OCI-LY1 (cell line): Measurements from ENCODE around the gene NPW.

Experiments used
- H2AFZ ChIP-seq: fragments of 200-600 bp; sonication (generic), shearing (Covaris generic); 2 replicates; pipeline ENCODE4 v1.6.0; 2014; ENCODE audit warnings: antibody characterized with exemption, mild to moderate bottlenecking, low read length
- H3F3A ChIP-seq: fragments of 200-600 bp; sonication (generic), shearing (Covaris generic); 2 replicates; pipeline ENCODE4 v1.6.0; 2014; ENCODE audit warnings: mild to moderate bottlenecking, antibody characterized with exemption, low read length, moderate library complexity; ENCODE audit not compliant: insufficient read depth
- H3K27ac ChIP-seq: fragments of 200-600 bp; sonication (generic); 2 replicates; pipeline ENCODE4 v1.5.1; 2014; ENCODE audit warnings: low read length, mixed run types, mild to moderate bottlenecking, low read depth; ENCODE audit not compliant: poor library complexity, severe bottlenecking
- H3K27me3 ChIP-seq: fragments of 200-600 bp; sonication (generic); 2 replicates; pipeline ENCODE4 v1.6.0; 2014; ENCODE audit warnings: antibody characterized with exemption, mild to moderate bottlenecking, low read length, moderate library complexity; ENCODE audit not compliant: insufficient read depth
- H3K36me3 ChIP-seq: fragments of 200-600 bp; sonication (generic); 2 replicates; pipeline ENCODE4 v1.6.1; 2014; ENCODE audit warnings: mild to moderate bottlenecking, antibody characterized with exemption, low read length, moderate library complexity, mixed read lengths; ENCODE audit not compliant: insufficient read depth
- H3K4me1 ChIP-seq: fragments of 200-600 bp; sonication (generic); 2 replicates; pipeline ENCODE4 v1.5.1; 2014; ENCODE audit warnings: mild to moderate bottlenecking, low read length, moderate library complexity; ENCODE audit not compliant: insufficient read depth, severe bottlenecking
- H3K4me2 ChIP-seq: fragments of 200-600 bp; sonication (generic), shearing (Covaris generic); 2 replicates; pipeline ENCODE4 v1.6.1; 2014; ENCODE audit warnings: low read length
- H3K4me3 ChIP-seq: fragments of 200-600 bp; sonication (generic); 2 replicates; pipeline ENCODE4 v1.5.1; 2014; ENCODE audit warnings: low read length, low read depth, mild to moderate bottlenecking, mixed read lengths; ENCODE audit not compliant: poor library complexity, severe bottlenecking
- H3K79me2 ChIP-seq: fragments of 200-600 bp; shearing (Covaris generic); 2 replicates; pipeline ENCODE4 v1.6.1; 2016; ENCODE audit warnings: mixed run types, low read length, mixed read lengths; ENCODE audit not compliant: insufficient read depth
- H3K9ac ChIP-seq: fragments of 200-600 bp; sonication (generic), shearing (Covaris generic); 2 replicates; pipeline ENCODE4 v1.6.1; 2014; ENCODE audit warnings: mild to moderate bottlenecking, low read length, mixed read lengths
- H3K9me2 ChIP-seq: fragments of 200-600 bp; sonication (generic), shearing (Covaris generic); 2 replicates; pipeline ENCODE4 v1.6.1; 2014; ENCODE audit warnings: low read depth, mild to moderate bottlenecking, low read length, mixed read lengths
- H3K9me3 ChIP-seq: fragments of 200-600 bp; shearing (Covaris generic); 2 replicates; pipeline ENCODE4 v1.6.1; 2014; ENCODE audit warnings: low read length, mixed read lengths
- H4K20me1 ChIP-seq: fragments of 200-600 bp; sonication (generic), shearing (Covaris generic); 2 replicates; pipeline ENCODE4 v1.6.0; 2016; ENCODE audit warnings: mild to moderate bottlenecking, low read length; ENCODE audit not compliant: insufficient read depth
- CTCF ChIP-seq: fragments of 200-600 bp; sonication (generic), shearing (Covaris generic); IDR thresholded peaks from 2 replicates; pipeline ENCODE4 v1.5.1; 2017; ENCODE audit warnings: mild to moderate bottlenecking, antibody characterized with exemption, low read length, moderate library complexity, mixed read lengths
- EZH2 ChIP-seq: fragments of 200-600 bp; sonication (generic), shearing (Covaris generic); IDR thresholded peaks from 2 replicates; pipeline ENCODE4 v1.8.0; 2017; ENCODE audit warnings: borderline replicate concordance, mixed run types, mild to moderate bottlenecking, antibody characterized with exemption, low read length, moderate library complexity, mixed read lengths

Gene NPW

GRCh38 chr16:2030036-2030435 lies 10.5 kb downstream of the NPW start:
- H3K9me3 ChIP-seq = no peaks in the 10 kb centered on the region
- H3K27me3 ChIP-seq = peaks cover 28% of the 10 kb centered on the region
- no peaks in the 10 kb centered on the region for H3F3A ChIP-seq
- H2AFZ ChIP-seq = no peak overlapping the region
- H3K4me3 ChIP-seq = no peak overlapping the region
- H3K4me2 ChIP-seq = no peak overlapping the region
- H3K27ac ChIP-seq = no peak overlapping the region
- H4K20me1 ChIP-seq = no peaks in the 10 kb centered on the region
- no peaks in the 10 kb centered on the region for H3K9me2 ChIP-seq
- no peaks in the 10 kb centered on the region for H3K36me3 ChIP-seq
- no peak for TF ChIP-seq EZH2
- no peak for TF ChIP-seq CTCF
- H3K79me2 ChIP-seq = no peaks in the 10 kb centered on the region
- H3K9ac ChIP-seq = no peak overlapping the region
- peaks cover 4% of the 10 kb centered on the region for H3K4me1 ChIP-seq

GRCh38 chr16:2031081-2031577 lies 11.5 kb downstream of the NPW start:
- Histone ChIP-seq H3F3A (no peaks in the 10 kb centered on the region), H3K9me3 (no peaks in the 10 kb centered on the region), H3K27ac (no peak overlapping the region), H3K4me1 (peaks cover 4% of the 10 kb centered on the region), H4K20me1 (no peaks in the 10 kb centered on the region), H3K36me3 (no peaks in the 10 kb centered on the region), H3K4me3 (no peak overlapping the region), H3K79me2 (no peaks in the 10 kb centered on the region), H3K27me3 (peaks cover 19% of the 10 kb centered on the region; the same call in 1 of the 2 replicates), H3K9ac (no peak overlapping the region), H3K4me2 (no peak overlapping the region), H2AFZ (no peak overlapping the region), H3K9me2 (no peaks in the 10 kb centered on the region)
- TF ChIP-seq CTCF (no peak), EZH2 (no peak)

DNA sequence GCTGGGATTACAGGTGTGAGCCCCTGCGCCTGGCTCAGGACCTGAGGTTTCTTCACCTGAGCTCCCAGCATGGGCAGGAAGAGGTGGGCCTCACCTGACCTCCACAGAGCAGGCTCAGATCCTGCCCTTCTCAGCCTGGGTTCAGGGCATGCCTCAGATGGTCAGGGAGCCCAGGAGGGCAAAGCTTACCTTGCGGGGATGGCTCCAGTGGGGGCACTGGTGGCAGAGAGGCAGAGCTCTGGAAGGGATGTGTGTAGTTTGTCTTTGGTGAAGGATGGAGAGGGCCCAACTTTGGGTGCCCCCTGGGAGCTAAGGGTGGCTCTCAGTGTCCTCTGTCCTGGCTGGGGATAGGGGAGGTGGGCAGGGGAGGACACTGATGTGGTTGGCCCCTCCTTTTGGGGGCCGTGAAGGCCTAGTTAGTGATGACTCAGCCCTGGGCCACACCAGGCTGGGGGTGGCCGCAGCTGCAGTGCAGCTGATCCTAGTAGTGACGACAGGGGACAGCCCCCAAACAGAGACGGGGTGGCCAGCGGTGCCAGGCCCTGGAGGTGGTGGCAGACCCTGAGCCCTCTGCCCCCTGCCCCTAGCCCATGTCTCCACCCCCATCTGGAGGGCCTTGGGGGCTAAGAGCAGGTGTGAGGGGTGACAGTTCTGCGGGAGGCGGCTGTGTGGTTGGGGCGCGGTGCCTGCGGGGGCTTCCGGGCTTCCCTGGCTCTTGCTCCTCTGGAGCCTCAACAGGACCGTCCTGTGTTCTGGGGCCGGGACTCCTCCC lies 12.9 kb downstream of the NPW start:
- Histone ChIP-seq H3K27ac (no peak overlapping the region), H3K4me2 (no peak overlapping the region), H3K4me3 (no peak overlapping the region)

More for the DNA sequence above, 12.9 kb downstream of the NPW start:
- H3K9me2 ChIP-seq = no peaks in the 10 kb centered on the region
- no peaks in the 10 kb centered on the region for H3F3A ChIP-seq
- H3K4me1 ChIP-seq = no peaks in the 10 kb centered on the region
- H3K36me3 ChIP-seq = no peaks in the 10 kb centered on the region
- H3K27me3 ChIP-seq = peaks cover 29% of the 10 kb centered on the region
- H3K79me2 ChIP-seq = no peaks in the 10 kb centered on the region
- H3K9ac ChIP-seq = no peak overlapping the region
- H2AFZ ChIP-seq = no peak overlapping the region
- no peaks in the 10 kb centered on the region for H3K9me3 ChIP-seq
- no peak for TF ChIP-seq CTCF
- TF ChIP-seq EZH2 = no peak
- no peaks in the 10 kb centered on the region for H4K20me1 ChIP-seq
